ENCODE measurements around the gene RAB7B.
"Not testable (repeated sequence)": the region's sequence is repeated elsewhere in the genome, so short reads cannot be mapped to it uniquely, and the experiment has no call there.

RAB7B gene

DNA sequence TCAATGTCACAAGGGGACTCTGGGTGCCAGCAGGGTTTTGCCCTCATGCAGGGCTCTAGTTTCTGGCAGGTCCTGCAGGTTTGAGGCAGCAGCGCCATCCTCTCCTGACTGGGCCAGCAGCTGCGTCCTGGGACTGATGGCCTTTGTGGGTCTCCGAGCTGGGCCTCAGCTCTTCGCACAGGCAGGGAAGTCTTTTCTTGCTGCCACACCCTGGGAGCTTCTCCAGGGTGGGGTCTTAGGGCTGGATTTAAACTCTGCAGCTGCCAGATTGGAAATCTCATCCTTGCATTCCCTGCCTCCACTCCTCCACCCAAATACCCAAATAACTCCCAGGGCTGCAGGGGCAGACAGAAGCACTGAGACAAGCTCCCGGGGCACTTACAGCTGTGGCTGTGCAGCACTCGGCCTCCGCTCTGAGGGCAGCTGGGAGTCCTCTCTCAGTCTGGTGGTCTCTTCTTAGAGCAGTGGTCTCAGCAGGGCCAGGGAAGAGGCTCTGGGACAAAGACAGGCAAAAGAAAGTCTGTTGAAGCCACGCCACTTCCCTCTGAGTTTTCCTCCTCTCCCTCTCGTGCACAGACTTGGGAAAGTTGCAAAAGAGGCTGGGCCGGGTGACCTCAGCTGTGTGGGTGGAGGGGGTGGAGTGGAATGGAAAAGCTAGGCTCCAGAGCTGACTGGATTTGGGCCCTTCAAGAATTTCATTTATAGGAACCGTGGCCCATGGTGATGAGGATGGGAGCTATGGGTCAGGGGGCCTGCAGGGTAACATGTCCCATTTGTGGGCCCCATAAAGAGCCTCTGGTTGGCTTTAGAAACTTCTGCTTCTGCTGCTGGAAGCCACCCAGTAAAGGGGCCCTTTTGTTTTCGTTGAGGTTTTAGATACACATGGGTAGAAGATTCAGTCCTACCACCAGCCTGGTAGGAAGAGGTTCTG is at the start of gene RAB7B:
Gene RAB7B, minus strand, starts transcription at position 525 of the 931 bp plus-strand sequence. CDS start 9,260 bp downstream, outside the sequence.
- no peak for DNase-seq

GRCh38 chr1:206052231-206052865 is 49.2 kb upstream of the RAB7B start:
- DNase-seq, result not testable (repeated sequence)

DNA sequence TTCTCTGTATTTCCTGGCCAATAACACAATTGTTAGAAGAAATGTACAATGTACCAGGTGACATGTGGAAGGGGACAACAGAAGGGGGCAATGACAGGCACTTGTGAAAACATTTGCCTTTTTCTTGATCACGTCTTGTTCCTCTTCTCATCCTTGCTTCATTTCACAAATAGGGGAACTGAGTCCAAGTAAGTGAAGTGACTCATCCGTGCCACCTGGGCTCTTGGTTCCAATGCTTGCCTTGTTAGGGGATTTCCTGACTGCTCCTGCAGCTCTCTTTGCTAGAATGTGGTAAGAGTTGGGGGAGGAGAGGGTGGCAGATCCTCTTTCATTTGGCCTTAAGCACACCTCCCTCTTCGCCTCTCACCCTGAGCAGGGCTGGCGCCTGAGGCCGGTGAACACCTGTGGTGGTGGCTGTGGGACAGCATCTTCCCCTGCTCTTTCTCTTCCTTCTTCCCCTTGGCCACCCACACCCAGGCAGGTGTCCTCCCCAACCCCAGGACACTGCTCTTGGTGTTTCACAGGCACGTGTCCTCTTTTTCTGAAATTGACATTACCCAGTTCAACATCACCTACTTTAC is 47.5 kb upstream of the RAB7B start:
- DNase-seq, result no peak

DNA sequence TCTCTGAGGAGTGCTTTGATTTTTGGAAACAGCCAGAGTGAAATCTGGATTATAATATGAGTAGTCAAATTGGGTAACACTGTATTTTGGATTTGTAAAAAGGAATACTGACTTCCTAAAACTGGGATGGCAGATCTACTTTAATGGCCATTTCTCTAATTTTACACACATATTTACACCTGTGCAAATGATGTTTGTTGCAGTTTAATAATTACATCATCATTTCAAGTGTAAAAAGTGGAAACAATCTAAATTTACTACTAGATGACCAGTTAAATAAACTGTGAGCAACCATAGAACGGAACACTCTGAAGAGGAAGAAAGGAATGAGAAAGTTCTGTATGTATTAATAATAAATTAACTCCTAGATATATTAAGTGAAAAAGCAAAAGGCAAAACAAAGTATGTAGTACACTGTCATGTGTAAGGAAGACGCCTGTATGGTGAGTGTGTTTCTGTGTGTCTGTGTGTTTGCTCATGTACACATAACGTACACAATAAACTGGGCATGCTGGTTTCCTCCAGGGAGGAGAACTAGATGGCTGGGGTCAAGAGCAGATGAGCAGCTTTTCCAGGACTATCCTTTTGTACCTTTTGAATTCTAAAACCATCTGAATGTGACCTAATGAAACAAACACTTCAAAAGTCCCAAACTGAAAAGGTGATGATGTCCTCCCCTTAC is 46.9 kb upstream of the RAB7B start:
- no peak for DNase-seq

DNA sequence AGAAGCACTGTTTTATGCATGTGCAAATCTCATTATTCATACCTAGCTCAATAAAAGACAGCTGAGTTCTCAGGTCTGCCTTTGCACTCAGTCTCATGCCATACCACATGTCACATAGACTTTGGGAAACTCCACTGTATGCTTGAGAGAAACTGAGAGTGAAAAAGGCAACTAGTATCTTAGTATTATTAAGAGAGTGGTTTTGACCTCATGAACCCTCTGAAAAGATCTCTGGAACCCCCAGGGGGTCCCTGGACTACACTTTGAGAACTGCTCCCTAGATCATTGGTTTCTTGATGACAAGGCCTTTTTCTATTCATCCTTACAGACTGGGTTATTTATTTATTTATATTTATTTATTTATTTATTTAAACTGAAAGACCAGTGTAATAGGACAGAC is 46.1 kb upstream of the RAB7B start:
- no peak for DNase-seq

DNA sequence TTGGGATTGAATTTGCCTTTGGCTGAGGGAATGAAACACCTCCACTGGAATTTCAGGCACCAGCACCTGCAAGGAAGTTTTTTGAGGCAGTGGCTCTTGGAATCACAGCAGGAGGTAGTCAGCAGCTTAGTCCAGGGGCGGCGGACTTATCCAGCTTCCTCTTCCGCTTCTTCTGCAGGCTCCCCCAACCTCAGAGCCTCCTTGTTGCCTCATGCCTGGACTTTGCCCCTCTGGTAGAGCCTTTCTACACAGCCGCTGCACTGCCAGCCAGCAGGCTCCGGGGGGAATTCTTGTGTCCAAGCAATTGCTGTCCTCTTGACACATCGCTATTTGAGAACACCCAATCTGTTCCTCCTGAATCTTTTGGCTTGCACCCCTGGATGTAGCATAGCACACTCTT is 45.4 kb upstream of the RAB7B start:
- DNase-seq, result no peak

DNA sequence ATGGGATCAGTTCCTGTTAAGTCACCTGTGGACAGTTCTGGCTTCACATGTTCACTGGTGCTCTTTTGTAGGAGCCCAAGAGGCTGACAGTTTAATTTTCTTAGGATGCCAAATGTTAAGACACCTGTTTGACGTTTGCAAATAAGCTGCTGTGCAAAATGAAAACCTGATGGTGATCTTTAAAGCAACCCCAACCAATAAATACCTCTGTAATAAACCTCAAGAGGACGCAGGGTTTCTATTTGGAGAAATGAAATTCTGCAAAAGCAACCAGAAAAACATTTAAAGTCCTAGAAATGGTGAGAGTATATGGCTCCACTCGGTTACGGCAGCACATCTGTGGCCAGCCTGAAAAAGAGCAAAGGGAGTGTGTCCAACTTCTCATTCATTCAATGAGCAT is 44.1 kb upstream of the RAB7B start:
- DNase-seq, result no peak

DNA sequence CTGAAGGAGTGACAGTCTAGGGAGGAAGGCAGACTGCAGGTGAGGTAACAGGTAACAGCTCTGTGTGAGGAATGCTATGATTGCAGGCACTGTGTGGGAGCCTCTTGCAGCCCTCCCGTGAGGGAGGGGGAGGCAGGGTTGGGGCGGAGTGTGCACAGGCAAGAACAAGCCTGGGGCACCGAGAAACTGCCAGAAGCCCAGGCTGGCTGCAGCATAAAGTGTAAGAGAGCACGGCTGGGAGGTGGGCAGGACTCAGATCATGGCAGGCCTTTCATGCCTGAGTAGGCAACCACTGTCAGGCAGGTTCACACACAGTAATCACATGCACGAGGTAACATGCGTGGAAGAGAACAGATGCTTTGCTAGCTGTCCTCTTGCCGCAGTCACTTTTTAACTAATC is 38.4 kb upstream of the RAB7B start:
- peak; percentile 35 for DNase-seq

GRCh38 chr1:206040328-206040727 is 37.1 kb upstream of the RAB7B start:
- no peak for DNase-seq

DNA sequence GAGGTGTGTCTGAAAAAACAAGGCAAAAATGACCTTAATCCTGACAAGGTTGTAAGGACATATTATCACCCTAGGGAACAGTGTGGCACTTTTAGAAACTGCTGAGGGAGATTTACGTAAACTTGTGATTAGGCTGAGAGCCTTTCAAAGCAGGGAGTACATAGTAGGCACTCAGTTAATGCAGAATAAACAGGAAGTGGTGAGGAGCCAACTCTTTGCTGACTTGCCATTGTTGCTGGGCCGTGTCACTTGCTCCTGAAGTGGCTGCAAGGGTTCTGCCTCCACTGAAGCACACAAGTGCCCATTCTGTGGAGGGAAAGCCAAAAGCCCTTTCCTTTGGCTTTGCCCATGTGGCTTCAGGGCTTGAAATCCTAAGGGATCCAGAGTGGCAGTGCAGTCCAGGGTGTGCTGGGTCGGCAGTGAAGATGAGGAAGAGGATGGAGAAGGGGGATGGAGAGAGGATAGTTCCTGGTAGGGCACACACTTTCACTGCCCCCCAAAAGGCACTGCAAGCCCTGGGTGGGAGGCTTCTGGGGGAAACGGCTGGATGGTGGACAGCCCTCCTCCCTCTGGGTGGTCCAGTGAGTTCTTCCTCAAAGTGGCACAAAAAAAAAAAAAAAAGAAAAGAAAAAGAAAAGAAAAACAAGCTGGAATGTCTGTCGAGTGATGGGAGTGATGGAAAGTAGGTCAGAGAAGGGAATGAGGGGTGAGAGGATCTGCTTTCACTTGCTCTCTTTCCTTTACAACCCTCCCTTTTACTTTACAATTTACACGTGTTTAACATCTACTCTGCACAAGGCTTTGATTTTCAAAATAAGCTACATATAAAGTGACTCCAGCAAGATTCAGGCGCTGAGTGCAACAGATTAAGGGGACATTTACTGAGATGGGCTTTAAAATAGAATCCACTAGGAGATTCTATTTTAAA is 36.1 kb upstream of the RAB7B start:
- DNase-seq, result no peak

DNA sequence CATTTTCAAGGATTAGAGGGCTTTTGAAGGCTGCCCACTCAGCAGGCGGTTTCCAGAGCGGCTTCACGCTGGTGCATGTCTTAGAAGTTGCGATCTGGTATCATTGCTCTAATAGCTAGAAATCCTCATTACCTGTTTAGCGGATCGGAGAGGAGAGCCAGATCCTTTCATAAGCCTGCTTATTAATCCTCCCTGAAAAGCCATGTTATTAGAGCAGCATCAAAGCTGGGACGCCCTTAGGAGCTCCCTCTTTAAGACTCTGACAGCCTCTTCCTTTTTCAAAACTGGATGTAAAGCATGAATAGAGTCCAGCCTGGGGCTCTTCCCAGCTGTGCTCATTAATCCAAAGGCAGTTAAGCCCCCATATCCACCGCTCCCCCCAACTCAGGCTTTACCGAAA is 34.4 kb upstream of the RAB7B start:
- peak; percentile 70 for DNase-seq

- DNase-seq, result no peak
These were observed 33.7 kb upstream of the RAB7B start for GRCh38 chr1:206036663-206037455.

GRCh38 chr1:206035027-206035426 is 31.8 kb upstream of the RAB7B start:
- DNase-seq, result peak; percentile 24

GRCh38 chr1:206032380-206033140 is 29.4 kb upstream of the RAB7B start:
- no peak for DNase-seq

- DNase-seq, result peak; percentile 76
These were observed 27.5 kb upstream of the RAB7B start for GRCh38 chr1:206030714-206031113.

GRCh38 chr1:206030191-206030590 is 27.0 kb upstream of the RAB7B start:
- no peak for DNase-seq

GRCh38 chr1:206029484-206029883 is 26.3 kb upstream of the RAB7B start:
- DNase-seq, result no peak

GRCh38 chr1:206025283-206025820 is 22.2 kb upstream of the RAB7B start:
- DNase-seq, result no peak

- no peak for DNase-seq
These were observed 20.5 kb upstream of the RAB7B start, which contains the start of gene CTSE for GRCh38 chr1:206023695-206024094. TSS of gene CTSE (minus strand) at chr1:206023895. CDS start at chr1:206023791, 104 bp downstream.

DNA sequence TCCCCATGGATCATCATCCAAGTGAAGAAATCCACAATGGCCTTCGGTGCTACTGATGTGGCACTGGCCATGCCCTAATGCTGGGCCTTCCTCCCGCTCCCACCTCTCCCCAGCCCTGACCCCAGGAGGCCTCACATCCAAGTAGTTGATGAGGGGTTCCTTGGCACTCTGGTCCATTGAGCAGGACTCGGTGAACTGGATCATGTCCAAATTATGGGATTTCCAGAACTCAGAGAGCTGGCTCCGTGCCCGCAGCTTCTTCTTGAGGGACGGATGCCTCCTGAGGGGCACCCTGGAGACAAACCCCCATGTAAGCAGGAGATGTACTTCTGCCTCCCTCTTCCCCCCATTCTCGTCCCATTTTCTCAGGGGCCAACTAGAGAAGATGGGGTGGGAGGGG is 19.6 kb upstream of the RAB7B start:
- DNase-seq, result no peak
